Measurements from ENCODE around the gene SUCLG2.

- TF ChIP-seq CTCF (IDR thresholded peaks at IDR 0.05) (no peak), POLR2A (IDR thresholded peaks at IDR 0.05) (no peak), EP300 (IDR thresholded peaks at IDR 0.05) (no peak)
These were observed 167.5 kb downstream of the SUCLG2 start for GRCh38 chr3:67486883-67487282.
